Brain microvascular endothelial cell (primary cell): ENCODE data around the gene C4A.
"Not testable (repeated sequence)": the region's sequence is repeated elsewhere in the genome, so short reads cannot be mapped to it uniquely, and the experiment has no call there.

Experiments used
- DNase-seq: peaks from one replicate; pipeline ENCODE4 v3.0.0-alpha.2; 2020
- H3K27ac ChIP-seq: fragments of 250-450 bp; sonication (Bioruptor Pico); 2 replicates; pipeline ENCODE4 v1.5.1; 2020; ENCODE audit warnings: mild to moderate bottlenecking, moderate library complexity
- H3K27me3 ChIP-seq: fragments of 250-450 bp; sonication (Bioruptor Pico); replicated peaks from 2 replicates; pipeline ENCODE4 v1.5.1; 2020; ENCODE audit warnings: mild to moderate bottlenecking
- H3K36me3 ChIP-seq: fragments of 250-450 bp; sonication (Bioruptor Pico); replicated peaks from 2 replicates; pipeline ENCODE4 v1.5.1; 2020; ENCODE audit warnings: mild to moderate bottlenecking
- H3K4me3 ChIP-seq: 2 replicates; pipeline ENCODE4 v1.5.1; 2011; ENCODE audit warnings: low read depth, mild to moderate bottlenecking, control low read depth, low read length, moderate library complexity
- in situ Hi-C: cut with HindIII; loops from 2 replicates; pipeline ENCODE4 v1.10.0; 2017; ENCODE audit warnings: low sequenced_read_pairs, low pct_ligation_motif_present

C4A gene

GRCh38 chr6:32002546-32003268 is 20.9 kb downstream of the C4A start:
- H3K4me3 ChIP-seq, H3K36me3 ChIP-seq, DNase-seq, H3K27me3 ChIP-seq, H3K27ac ChIP-seq, in situ Hi-C loops: not testable (repeated sequence)

GRCh38 chr6:32003301-32003700 is 21.4 kb downstream of the C4A start:
- H3K27ac ChIP-seq, DNase-seq, H3K27me3 ChIP-seq, in situ Hi-C loops, H3K4me3 ChIP-seq, H3K36me3 ChIP-seq: not testable (repeated sequence)

- H3K36me3 ChIP-seq, DNase-seq, H3K4me3 ChIP-seq, H3K27me3 ChIP-seq, in situ Hi-C loops, H3K27ac ChIP-seq: not testable (repeated sequence)
Measured at GRCh38 chr6:32004393-32004792, 22.5 kb downstream of the C4A start.

DNA sequence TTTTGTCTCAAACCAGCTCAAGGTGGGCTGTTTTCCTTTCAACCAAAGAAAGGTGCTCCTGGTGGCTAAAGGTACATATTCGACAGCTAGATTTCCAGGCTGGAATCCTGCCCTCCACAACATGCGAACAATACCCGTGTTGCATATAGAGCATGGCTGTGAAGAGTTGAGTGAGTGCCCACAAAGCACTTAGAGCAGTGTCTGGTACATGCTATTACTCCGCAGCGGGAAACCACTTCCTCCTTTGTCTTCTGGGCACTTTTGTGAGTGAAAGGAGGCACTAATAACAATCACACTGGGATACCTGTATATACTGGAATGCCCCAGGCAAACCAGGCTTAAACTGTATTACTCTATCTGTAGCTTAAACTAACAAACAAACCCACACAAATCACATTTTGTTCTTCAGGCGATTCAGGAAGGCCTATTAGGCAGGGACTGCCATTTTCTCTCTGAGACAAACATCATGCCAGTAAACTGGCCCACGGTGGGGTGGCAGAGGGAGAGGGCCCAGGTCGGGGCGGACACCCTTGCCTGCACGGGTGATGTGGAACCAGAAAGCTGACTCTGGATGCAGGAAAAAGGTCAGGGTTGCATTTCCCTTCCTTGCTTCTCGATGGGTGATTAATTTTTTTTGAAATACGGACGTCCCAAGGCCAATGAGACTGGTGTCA is 23.1 kb downstream of the C4A start:
- DNase-seq, H3K36me3 ChIP-seq, in situ Hi-C loops, H3K27ac ChIP-seq, H3K27me3 ChIP-seq, H3K4me3 ChIP-seq: not testable (repeated sequence)

- H3K27me3 ChIP-seq, H3K36me3 ChIP-seq, H3K27ac ChIP-seq, H3K4me3 ChIP-seq, DNase-seq, in situ Hi-C loops: not testable (repeated sequence)
Measured at GRCh38 chr6:32005538-32005880, 23.7 kb downstream of the C4A start.

GRCh38 chr6:32005991-32006529 is 24.2 kb downstream of the C4A start:
- in situ Hi-C loops, H3K27me3 ChIP-seq, H3K27ac ChIP-seq, H3K36me3 ChIP-seq, DNase-seq, H3K4me3 ChIP-seq: not testable (repeated sequence)

GRCh38 chr6:32007086-32007485 is 25.2 kb downstream of the C4A start:
- DNase-seq, in situ Hi-C loops, H3K36me3 ChIP-seq, H3K27ac ChIP-seq, H3K27me3 ChIP-seq, H3K4me3 ChIP-seq: not testable (repeated sequence)

- H3K27ac ChIP-seq, H3K4me3 ChIP-seq, DNase-seq, in situ Hi-C loops, H3K27me3 ChIP-seq, H3K36me3 ChIP-seq: not testable (repeated sequence)
Measured at GRCh38 chr6:32008037-32008436, 26.2 kb downstream of the C4A start.

DNA sequence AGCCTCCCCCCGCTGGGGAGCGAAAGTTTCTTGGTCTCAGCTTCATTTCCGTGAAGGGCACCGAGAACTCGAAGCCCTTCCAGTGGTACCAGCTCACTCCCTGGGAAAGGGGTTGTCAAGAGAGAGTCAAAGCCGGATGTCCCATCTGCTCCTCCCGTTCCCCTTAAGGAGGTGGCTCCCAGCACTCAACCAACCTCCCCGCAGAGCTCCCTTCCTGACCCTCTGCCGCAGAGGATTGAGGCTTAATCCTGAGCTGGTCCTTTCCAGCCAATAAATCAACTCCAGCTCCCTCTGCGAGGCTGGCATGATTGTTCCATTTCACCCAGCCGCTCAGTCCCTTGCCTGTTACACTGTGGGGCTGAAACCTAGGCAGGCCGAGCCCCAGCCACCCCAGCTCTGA is 26.8 kb downstream of the C4A start:
- H3K27ac ChIP-seq, in situ Hi-C loops, H3K36me3 ChIP-seq, H3K4me3 ChIP-seq, DNase-seq, H3K27me3 ChIP-seq: not testable (repeated sequence)

DNA sequence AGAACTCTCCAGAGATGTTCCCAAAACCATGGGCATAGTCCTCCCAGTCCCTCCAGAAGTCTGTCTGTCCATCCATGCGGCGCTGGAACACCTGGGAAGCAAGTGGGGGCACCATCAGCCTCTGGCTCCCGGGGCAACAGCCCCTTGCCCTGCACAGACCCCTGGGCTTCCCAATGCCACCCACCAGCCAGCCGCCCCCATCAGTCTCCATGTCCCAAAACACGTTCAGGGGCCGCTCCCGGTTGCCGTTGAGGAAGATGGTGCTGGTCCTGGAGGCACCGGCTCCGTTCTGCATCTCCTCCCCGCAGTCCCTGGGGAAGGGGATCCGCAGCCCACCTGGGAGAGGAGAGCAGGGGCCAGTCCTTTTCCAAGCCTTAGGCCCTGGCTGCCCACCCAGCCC is 27.7 kb downstream of the C4A start:
- in situ Hi-C loops, DNase-seq, H3K4me3 ChIP-seq, H3K27me3 ChIP-seq, H3K27ac ChIP-seq, H3K36me3 ChIP-seq: not testable (repeated sequence)

DNA sequence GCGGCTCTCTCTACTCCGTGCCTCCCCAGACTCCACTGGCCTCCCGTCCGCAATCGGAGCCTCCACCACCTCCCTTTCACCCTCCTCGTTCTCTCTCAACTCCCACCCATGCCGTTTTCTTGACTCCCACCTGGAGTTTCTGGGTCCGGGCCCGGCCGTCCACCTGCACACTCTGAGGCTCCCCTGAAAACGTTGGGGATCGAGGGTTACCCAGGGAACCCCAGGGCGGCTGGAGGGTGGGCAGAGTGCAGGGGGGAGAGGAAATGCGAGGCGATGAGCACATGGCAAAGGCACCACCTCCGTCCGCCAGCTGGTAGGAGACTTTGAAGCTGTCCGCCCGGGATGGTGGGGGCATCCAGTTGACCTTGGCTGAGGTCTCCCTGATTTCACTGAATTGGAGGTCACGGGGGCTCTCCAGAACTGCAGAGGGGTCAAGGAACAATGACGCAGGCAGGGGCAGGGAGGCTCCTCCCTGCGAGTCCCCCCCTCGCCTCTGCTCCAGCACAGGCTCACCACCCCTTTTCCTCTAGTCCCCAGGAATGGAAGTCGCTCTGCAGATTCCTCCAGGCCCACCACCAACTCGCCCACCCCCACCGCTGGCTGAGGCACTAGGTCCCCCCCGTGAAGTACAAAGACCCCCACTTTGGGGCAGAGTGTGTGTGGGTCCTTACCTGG is 29.1 kb downstream of the C4A start:
- H3K36me3 ChIP-seq, in situ Hi-C loops, H3K4me3 ChIP-seq, DNase-seq, H3K27ac ChIP-seq, H3K27me3 ChIP-seq: not testable (repeated sequence)

DNA sequence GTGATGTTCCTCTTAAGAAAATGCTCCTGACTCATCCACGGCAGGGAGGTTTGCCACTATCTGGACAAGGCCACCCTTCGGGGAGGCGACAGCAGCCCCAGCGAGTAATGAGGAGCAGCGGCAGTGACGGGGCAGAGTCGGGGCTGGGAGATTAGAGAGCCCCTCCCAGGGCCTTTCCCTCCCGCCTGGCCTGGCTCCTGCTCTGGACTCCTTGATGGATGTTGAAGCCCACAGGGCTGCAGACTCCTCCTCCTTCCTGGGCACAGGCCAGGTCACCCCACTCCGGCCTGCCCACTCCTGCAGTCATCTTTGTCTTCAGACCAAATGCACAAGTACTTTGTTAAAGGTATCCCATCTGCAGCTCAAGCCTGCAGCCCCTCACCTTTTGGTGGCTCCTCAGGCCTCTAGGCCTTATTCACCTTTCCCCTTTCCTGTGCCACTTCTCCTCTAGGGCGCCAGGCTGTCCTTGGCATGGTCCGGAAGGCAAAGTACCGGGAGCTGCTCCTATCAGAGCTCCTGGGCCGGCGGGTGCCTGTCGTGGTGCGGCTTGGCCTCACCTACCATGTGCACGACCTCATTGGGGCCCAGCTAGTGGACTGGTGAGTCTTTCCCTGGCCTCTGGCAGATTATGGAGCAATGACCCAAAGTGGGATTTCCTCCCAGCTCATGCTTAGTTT is 31.2 kb downstream of the C4A start:
- DNase-seq, H3K27ac ChIP-seq, H3K27me3 ChIP-seq, in situ Hi-C loops, H3K36me3 ChIP-seq, H3K4me3 ChIP-seq: not testable (repeated sequence)

GRCh38 chr6:32013738-32014137 is 31.9 kb downstream of the C4A start:
- H3K4me3 ChIP-seq, in situ Hi-C loops, H3K36me3 ChIP-seq, H3K27me3 ChIP-seq, H3K27ac ChIP-seq, DNase-seq: not testable (repeated sequence)

DNA sequence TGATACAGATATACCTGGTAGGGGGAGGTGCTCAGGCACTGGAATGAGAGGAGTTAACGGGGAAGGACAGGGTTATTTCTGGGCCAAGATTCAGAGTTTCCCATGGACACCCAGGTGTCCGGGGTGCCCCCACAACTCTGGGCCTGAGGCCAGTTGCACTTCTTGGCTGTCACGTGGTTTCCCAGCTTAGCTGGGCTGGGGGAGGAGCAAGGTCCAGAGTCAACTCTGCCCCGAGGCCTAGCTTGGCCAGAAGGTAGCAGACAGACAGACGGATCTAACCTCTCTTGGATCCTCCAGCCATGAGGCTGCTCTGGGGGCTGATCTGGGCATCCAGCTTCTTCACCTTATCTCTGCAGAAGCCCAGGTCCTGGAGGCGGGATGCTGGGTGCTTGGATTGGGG is 32.7 kb downstream of the C4A start, which contains the start of gene C4B:
TSS of gene C4B (plus strand) at position 249 of the 400 bp plus-strand sequence. CDS start at position 300, 51 bp downstream.
- DNase-seq, H3K36me3 ChIP-seq, H3K4me3 ChIP-seq, H3K27me3 ChIP-seq, H3K27ac ChIP-seq, in situ Hi-C loops: not testable (repeated sequence)
